WTC11 (cell line): ENCODE data around the gene SPTLC1. TPM values are rescaled to one million over a fixed set of nuclear protein-coding genes. Genes with fewer than 3 reads are reported as not detected.
A peak's percentile ranks its signal among the peaks of the same experiment; 100 is the strongest.

Experiments
- ATAC-seq: fragments of 200-7000 bp; cut with Tn5 transposase; 2 replicates; pipeline ENCODE4 v1.10.0; 2021; ENCODE audit warnings: mild to moderate bottlenecking, moderate library complexity
- CTCF ChIA-PET: fragments of 300-600 bp; sonication (Branson Sonifier 250); formaldehyde crosslinking; loops from one replicate; lab custom pipeline; 2021; ENCODE audit warnings: antibody characterized with exemption; lab: Charles Lee
- POLR2A ChIA-PET: fragments of 350-600 bp; sonication (Branson Sonifier 250); formaldehyde crosslinking; loops from one replicate; lab custom pipeline; 2021; ENCODE audit warnings: antibody characterized with exemption; lab: Charles Lee
- DNase-seq: peaks from one replicate; pipeline ENCODE4 v3.0.0; 2021; ENCODE audit warnings: low spot score
- H3K27ac Mint-ChIP-seq: 2 replicates; pipeline ENCODE4 v1.8.0; 2021; ENCODE audit warnings: mixed read lengths
- H3K27me3 Mint-ChIP-seq: 2 replicates; pipeline ENCODE4 v1.8.0; 2021; ENCODE audit warnings: low read depth, mild to moderate bottlenecking, moderate library complexity, mixed read lengths
- H3K36me3 Mint-ChIP-seq: 2 replicates; pipeline ENCODE4 v1.8.0; 2021; ENCODE audit warnings: mixed read lengths
- H3K4me1 Mint-ChIP-seq: 2 replicates; pipeline ENCODE4 v1.8.0; 2022; ENCODE audit warnings: mixed read lengths
- H3K4me3 Mint-ChIP-seq: 2 replicates; pipeline ENCODE4 v1.8.0; 2021; ENCODE audit warnings: mild to moderate bottlenecking, moderate library complexity, mixed read lengths
- H3K9me3 Mint-ChIP-seq: 2 replicates; pipeline ENCODE4 v1.8.0; 2021; ENCODE audit warnings: mixed read lengths
- ESRRA ChIP-seq: sonication (generic); formaldehyde crosslinking; IDR thresholded peaks from 2 replicates; pipeline ENCODE4 v1.8.1; 2022; ENCODE audit warnings: mild to moderate bottlenecking, missing genetic modification reagents, borderline replicate concordance
- FOXJ3 ChIP-seq: sonication (generic); formaldehyde crosslinking; IDR thresholded peaks from 2 replicates; pipeline ENCODE4 v1.9.0; 2021; ENCODE audit warnings: missing genetic modification reagents, mild to moderate bottlenecking, borderline replicate concordance
- FOXP1 ChIP-seq: sonication (generic); formaldehyde crosslinking; IDR thresholded peaks from 2 replicates; pipeline ENCODE4 v1.8.0; 2022; ENCODE audit warnings: missing genetic modification reagents, mild to moderate bottlenecking, moderate library complexity, borderline replicate concordance
- GABPB1 ChIP-seq: sonication (generic); formaldehyde crosslinking; IDR thresholded peaks from 2 replicates; pipeline ENCODE4 v1.8.1; 2023; ENCODE audit warnings: mild to moderate bottlenecking, missing genetic modification reagents
- JUN ChIP-seq: sonication (generic); formaldehyde crosslinking; IDR thresholded peaks from 2 replicates; pipeline ENCODE4 v1.8.0; 2023; ENCODE audit warnings: mild to moderate bottlenecking, missing genetic modification reagents
- NR1H2 ChIP-seq: sonication (generic); formaldehyde crosslinking; IDR thresholded peaks from 2 replicates; pipeline ENCODE4 v1.9.0; 2021; ENCODE audit warnings: mild to moderate bottlenecking, moderate library complexity, missing genetic modification reagents
- RORB ChIP-seq: fragments of 250-450 bp; sonication (Bioruptor Pico); IDR thresholded peaks from 2 replicates; pipeline ENCODE4 v1.9.0; 2021; ENCODE audit warnings: mild to moderate bottlenecking
- SP1 ChIP-seq: sonication (generic); formaldehyde crosslinking; conservative IDR thresholded peaks from 2 replicates; pipeline ENCODE4 v1.8.1; 2022; ENCODE audit warnings: missing genetic modification reagents
- TEAD1 ChIP-seq: sonication (generic); formaldehyde crosslinking; IDR thresholded peaks from 2 replicates; pipeline ENCODE4 v1.8.0; 2022; ENCODE audit warnings: mild to moderate bottlenecking, missing genetic modification reagents
- ZNF138 ChIP-seq: sonication (generic); formaldehyde crosslinking; conservative IDR thresholded peaks from 2 replicates; pipeline ENCODE4 v1.8.1; 2022; ENCODE audit warnings: mild to moderate bottlenecking, moderate library complexity, missing genetic modification reagents
- ZNF232 ChIP-seq: sonication (generic); formaldehyde crosslinking; IDR thresholded peaks from 2 replicates; pipeline ENCODE4 v1.8.0; 2022; ENCODE audit warnings: mild to moderate bottlenecking, missing genetic modification reagents
- ZNF396 ChIP-seq: fragments of 250-450 bp; sonication (Bioruptor Pico); IDR thresholded peaks from 2 replicates; pipeline ENCODE4 v1.8.0; 2021; ENCODE audit warnings: mild to moderate bottlenecking, moderate library complexity, borderline replicate concordance
- total RNA-seq: library from RNA; stranded (reverse); gene quantifications from 3 replicates; pipeline ENCODE4 v1.2.3, GENCODE V29; 2021
- TF ChIP-seq, protein P1 (sequence below): sonication (generic); formaldehyde crosslinking; IDR thresholded peaks from 2 replicates; pipeline ENCODE4 v1.8.1; 2023; ENCODE audit warnings: mild to moderate bottlenecking, missing genetic modification reagents, borderline replicate concordance
- TF ChIP-seq, protein P2 (sequence below): sonication (generic); formaldehyde crosslinking; IDR thresholded peaks from 2 replicates; pipeline ENCODE4 v1.8.1; 2022; ENCODE audit warnings: mild to moderate bottlenecking, missing genetic modification reagents, moderate library complexity, borderline replicate concordance
- TF ChIP-seq, protein P3 (sequence below): sonication (generic); formaldehyde crosslinking; IDR thresholded peaks from 2 replicates; pipeline ENCODE4 v1.8.0; 2022; ENCODE audit warnings: mild to moderate bottlenecking, missing genetic modification reagents
- TF ChIP-seq, protein P4 (sequence below): sonication (generic); formaldehyde crosslinking; conservative IDR thresholded peaks from 2 replicates; pipeline ENCODE4 v1.8.1; 2022; ENCODE audit warnings: mild to moderate bottlenecking, missing genetic modification reagents
- TF ChIP-seq, protein P5 (sequence below): fragments of 250-450 bp; sonication (Bioruptor Pico); IDR thresholded peaks from 2 replicates; pipeline ENCODE4 v1.9.0; 2021; ENCODE audit warnings: mild to moderate bottlenecking, borderline replicate concordance
- TF ChIP-seq, protein P6 (sequence below): sonication (generic); formaldehyde crosslinking; IDR thresholded peaks from 2 replicates; pipeline ENCODE4 v1.8.1; 2023; ENCODE audit warnings: mild to moderate bottlenecking, missing genetic modification reagents, moderate library complexity
- TF ChIP-seq, protein P7 (sequence below): sonication (generic); formaldehyde crosslinking; IDR thresholded peaks from 2 replicates; pipeline ENCODE4 v1.8.1; 2022; ENCODE audit warnings: low read depth, missing genetic modification reagents, borderline replicate concordance

Gene SPTLC1
- total RNA-seq, 1 experiment from 2014 or later, result 81.2 TPM

DNA sequence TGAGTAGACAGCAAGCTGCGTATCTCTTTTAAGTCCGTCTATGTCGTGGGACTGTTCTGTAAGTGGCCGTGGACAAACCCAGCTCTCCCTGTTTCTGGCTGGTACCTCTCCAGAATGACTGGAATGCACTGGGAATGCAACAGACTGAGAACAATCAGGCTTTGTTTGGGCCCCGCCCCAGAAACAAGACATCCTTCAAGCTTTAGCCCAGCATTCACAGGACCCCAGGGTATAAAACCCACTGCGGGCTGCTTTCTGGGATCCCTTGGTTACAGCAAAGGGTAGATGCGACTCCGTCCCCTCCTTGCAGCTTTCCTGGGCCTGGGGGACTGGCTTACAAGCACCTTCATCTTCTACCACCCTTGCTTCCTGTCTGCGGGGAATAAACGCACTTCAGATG lies 45.6 kb upstream of the SPTLC1 start:
- H3K4me1 Mint-ChIP-seq, result no peaks in the 10 kb centered on the region
- H3K27me3 Mint-ChIP-seq, result no peaks in the 10 kb centered on the region
- ChIA-PET CTCF (interaction anchor here (1.1 kb wide), 1 partner anchor 20 kb away, joined by 3 read pairs; no protein-coding TSS in a partner anchor), POLR2A (no interaction called here)
- TF ChIP-seq, protein P1, sequence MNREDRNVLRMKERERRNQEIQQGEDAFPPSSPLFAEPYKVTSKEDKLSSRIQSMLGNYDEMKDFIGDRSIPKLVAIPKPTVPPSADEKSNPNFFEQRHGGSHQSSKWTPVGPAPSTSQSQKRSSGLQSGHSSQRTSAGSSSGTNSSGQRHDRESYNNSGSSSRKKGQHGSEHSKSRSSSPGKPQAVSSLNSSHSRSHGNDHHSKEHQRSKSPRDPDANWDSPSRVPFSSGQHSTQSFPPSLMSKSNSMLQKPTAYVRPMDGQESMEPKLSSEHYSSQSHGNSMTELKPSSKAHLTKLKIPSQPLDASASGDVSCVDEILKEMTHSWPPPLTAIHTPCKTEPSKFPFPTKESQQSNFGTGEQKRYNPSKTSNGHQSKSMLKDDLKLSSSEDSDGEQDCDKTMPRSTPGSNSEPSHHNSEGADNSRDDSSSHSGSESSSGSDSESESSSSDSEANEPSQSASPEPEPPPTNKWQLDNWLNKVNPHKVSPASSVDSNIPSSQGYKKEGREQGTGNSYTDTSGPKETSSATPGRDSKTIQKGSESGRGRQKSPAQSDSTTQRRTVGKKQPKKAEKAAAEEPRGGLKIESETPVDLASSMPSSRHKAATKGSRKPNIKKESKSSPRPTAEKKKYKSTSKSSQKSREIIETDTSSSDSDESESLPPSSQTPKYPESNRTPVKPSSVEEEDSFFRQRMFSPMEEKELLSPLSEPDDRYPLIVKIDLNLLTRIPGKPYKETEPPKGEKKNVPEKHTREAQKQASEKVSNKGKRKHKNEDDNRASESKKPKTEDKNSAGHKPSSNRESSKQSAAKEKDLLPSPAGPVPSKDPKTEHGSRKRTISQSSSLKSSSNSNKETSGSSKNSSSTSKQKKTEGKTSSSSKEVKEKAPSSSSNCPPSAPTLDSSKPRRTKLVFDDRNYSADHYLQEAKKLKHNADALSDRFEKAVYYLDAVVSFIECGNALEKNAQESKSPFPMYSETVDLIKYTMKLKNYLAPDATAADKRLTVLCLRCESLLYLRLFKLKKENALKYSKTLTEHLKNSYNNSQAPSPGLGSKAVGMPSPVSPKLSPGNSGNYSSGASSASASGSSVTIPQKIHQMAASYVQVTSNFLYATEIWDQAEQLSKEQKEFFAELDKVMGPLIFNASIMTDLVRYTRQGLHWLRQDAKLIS (CRISPR knock-in tag), result no peak
- TF ChIP-seq, protein P2, sequence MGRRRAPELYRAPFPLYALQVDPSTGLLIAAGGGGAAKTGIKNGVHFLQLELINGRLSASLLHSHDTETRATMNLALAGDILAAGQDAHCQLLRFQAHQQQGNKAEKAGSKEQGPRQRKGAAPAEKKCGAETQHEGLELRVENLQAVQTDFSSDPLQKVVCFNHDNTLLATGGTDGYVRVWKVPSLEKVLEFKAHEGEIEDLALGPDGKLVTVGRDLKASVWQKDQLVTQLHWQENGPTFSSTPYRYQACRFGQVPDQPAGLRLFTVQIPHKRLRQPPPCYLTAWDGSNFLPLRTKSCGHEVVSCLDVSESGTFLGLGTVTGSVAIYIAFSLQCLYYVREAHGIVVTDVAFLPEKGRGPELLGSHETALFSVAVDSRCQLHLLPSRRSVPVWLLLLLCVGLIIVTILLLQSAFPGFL (CRISPR knock-in tag), result no peak
- TF ChIP-seq FOXJ3 (CRISPR knock-in tag) (no peak), NR1H2 (no peak), ZNF396 (CRISPR knock-in tag) (no peak), ZNF138 (CRISPR knock-in tag) (no peak), RORB (CRISPR knock-in tag) (no peak), FOXP1 (CRISPR knock-in tag) (no peak), TEAD1 (no peak), GABPB1 (no peak), ZNF232 (CRISPR knock-in tag) (no peak), JUN (CRISPR knock-in tag) (no peak), ESRRA (no peak), SP1 (CRISPR knock-in tag) (no peak)
- TF ChIP-seq, protein P3, sequence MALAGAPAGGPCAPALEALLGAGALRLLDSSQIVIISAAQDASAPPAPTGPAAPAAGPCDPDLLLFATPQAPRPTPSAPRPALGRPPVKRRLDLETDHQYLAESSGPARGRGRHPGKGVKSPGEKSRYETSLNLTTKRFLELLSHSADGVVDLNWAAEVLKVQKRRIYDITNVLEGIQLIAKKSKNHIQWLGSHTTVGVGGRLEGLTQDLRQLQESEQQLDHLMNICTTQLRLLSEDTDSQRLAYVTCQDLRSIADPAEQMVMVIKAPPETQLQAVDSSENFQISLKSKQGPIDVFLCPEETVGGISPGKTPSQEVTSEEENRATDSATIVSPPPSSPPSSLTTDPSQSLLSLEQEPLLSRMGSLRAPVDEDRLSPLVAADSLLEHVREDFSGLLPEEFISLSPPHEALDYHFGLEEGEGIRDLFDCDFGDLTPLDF (CRISPR knock-in tag), result no peak
- TF ChIP-seq, protein P4, sequence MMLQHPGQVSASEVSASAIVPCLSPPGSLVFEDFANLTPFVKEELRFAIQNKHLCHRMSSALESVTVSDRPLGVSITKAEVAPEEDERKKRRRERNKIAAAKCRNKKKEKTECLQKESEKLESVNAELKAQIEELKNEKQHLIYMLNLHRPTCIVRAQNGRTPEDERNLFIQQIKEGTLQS (CRISPR knock-in tag), result no peak
- TF ChIP-seq, protein P5, sequence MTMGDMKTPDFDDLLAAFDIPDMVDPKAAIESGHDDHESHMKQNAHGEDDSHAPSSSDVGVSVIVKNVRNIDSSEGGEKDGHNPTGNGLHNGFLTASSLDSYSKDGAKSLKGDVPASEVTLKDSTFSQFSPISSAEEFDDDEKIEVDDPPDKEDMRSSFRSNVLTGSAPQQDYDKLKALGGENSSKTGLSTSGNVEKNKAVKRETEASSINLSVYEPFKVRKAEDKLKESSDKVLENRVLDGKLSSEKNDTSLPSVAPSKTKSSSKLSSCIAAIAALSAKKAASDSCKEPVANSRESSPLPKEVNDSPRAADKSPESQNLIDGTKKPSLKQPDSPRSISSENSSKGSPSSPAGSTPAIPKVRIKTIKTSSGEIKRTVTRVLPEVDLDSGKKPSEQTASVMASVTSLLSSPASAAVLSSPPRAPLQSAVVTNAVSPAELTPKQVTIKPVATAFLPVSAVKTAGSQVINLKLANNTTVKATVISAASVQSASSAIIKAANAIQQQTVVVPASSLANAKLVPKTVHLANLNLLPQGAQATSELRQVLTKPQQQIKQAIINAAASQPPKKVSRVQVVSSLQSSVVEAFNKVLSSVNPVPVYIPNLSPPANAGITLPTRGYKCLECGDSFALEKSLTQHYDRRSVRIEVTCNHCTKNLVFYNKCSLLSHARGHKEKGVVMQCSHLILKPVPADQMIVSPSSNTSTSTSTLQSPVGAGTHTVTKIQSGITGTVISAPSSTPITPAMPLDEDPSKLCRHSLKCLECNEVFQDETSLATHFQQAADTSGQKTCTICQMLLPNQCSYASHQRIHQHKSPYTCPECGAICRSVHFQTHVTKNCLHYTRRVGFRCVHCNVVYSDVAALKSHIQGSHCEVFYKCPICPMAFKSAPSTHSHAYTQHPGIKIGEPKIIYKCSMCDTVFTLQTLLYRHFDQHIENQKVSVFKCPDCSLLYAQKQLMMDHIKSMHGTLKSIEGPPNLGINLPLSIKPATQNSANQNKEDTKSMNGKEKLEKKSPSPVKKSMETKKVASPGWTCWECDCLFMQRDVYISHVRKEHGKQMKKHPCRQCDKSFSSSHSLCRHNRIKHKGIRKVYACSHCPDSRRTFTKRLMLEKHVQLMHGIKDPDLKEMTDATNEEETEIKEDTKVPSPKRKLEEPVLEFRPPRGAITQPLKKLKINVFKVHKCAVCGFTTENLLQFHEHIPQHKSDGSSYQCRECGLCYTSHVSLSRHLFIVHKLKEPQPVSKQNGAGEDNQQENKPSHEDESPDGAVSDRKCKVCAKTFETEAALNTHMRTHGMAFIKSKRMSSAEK, result no peak
- TF ChIP-seq, protein P6, sequence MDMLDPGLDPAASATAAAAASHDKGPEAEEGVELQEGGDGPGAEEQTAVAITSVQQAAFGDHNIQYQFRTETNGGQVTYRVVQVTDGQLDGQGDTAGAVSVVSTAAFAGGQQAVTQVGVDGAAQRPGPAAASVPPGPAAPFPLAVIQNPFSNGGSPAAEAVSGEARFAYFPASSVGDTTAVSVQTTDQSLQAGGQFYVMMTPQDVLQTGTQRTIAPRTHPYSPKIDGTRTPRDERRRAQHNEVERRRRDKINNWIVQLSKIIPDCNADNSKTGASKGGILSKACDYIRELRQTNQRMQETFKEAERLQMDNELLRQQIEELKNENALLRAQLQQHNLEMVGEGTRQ, result no peak
- TF ChIP-seq, protein P7, sequence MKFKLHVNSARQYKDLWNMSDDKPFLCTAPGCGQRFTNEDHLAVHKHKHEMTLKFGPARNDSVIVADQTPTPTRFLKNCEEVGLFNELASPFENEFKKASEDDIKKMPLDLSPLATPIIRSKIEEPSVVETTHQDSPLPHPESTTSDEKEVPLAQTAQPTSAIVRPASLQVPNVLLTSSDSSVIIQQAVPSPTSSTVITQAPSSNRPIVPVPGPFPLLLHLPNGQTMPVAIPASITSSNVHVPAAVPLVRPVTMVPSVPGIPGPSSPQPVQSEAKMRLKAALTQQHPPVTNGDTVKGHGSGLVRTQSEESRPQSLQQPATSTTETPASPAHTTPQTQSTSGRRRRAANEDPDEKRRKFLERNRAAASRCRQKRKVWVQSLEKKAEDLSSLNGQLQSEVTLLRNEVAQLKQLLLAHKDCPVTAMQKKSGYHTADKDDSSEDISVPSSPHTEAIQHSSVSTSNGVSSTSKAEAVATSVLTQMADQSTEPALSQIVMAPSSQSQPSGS (CRISPR knock-in tag), result no peak
- H3K36me3 Mint-ChIP-seq, result no peaks in the 10 kb centered on the region
- no peak for DNase-seq
- H3K27ac Mint-ChIP-seq, result no peak overlapping the region
- H3K9me3 Mint-ChIP-seq, result peaks cover 16% of the 10 kb centered on the region
- H3K4me3 Mint-ChIP-seq, result no peak overlapping the region
- peak; percentile 22; the same call in 1 of the 2 replicates for ATAC-seq
